HL-60/S4 treated with phorbol 12-myristate 13-acetate at 8.2 ng/mL for 4 days and 3 days (cell line): ENCODE data around the gene EHMT1.
"Not testable (repeated sequence)": the region's sequence is repeated elsewhere in the genome, so short reads cannot be mapped to it uniquely, and the experiment has no call there.

Experiments used
- in situ Hi-C: fragments of 300-500 bp; cut with MboI; formaldehyde crosslinking; loops from 2 replicates; pipeline ENCODE4 v1.15.0; 2022; ENCODE audit warnings: low sequenced_read_pairs

EHMT1 gene

DNA sequence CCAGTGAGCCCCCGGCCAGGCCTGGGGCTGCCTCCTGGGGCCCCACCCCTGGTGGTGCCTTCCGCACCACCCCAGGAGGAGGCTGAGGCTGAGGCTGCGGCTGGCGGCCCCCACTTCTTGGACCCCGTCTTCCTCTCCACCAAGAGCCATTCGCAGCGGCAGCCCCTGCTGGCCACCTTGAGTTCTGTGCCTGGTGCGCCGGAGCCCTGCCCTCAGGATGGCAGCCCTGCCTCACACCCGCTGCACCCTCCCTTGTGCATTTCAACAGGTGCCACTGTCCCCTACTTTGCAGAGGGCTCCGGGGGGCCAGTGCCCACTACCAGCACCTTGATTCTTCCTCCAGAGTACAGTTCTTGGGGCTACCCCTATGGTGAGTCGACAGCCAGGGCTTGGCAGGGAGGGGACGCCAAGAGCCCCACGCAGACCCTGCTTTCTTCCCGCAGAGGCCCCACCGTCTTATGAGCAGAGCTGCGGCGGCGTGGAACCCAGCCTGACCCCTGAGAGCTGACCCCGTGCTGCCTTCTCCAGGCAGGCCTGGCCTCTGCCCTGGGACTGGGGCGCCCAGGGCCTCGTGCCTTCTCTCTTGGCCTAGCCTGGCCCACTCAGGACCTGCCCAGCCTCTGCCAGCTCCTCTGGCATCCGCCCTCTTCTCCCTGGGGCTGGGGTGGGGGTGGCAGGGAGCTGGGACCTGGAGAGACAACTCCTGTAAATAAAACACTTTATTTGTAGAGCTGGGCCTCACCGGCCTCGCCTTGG lies 4.0 kb upstream of the EHMT1 start:
- in situ Hi-C loops = no loop called here

GRCh38 chr9:137615387-137615871 lies 3.4 kb upstream of the EHMT1 start:
- in situ Hi-C loops = no loop called here

- in situ Hi-C loops = no loop called here
These were observed 639 bp downstream of the EHMT1 start for GRCh38 chr9:137619240-137620047.

DNA sequence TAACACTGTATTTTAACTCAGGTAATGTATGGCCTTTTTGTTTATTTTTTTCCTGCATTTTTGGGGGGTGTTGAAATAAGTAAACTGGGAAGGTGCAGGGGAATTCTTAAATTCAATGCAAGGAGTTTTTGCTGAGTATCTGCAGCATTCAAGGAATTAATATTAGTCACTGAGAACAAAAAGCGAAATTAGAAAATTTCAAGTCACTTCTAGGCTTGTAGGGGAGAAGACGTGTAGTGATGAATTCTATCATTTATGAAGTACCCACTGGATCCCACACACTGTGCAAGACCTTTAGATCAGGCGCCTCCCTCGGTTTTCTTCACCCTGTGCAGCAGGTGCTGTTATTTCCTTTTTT lies 1.2 kb downstream of the EHMT1 start:
- in situ Hi-C loops = no loop called here

DNA sequence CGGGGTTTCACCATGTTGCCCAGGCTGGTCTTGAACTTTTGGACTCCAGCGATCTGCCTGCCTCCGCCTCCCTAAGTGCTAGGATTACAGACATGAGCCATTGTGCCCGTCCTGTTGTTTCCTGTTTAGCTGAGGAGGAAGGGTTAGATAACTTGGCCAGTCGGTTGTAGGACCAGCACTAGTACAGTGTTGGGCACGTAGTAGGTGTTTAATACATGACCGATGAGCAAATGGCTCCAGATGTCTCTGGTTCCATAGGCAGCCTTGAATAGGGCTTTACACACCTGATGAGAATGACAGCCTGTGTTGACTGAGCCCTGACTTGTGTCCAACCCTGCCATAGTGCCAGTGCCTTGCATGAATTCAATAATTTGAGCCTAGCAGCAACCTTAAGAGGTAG lies 1.8 kb downstream of the EHMT1 start:
- in situ Hi-C loops = no loop called here

DNA sequence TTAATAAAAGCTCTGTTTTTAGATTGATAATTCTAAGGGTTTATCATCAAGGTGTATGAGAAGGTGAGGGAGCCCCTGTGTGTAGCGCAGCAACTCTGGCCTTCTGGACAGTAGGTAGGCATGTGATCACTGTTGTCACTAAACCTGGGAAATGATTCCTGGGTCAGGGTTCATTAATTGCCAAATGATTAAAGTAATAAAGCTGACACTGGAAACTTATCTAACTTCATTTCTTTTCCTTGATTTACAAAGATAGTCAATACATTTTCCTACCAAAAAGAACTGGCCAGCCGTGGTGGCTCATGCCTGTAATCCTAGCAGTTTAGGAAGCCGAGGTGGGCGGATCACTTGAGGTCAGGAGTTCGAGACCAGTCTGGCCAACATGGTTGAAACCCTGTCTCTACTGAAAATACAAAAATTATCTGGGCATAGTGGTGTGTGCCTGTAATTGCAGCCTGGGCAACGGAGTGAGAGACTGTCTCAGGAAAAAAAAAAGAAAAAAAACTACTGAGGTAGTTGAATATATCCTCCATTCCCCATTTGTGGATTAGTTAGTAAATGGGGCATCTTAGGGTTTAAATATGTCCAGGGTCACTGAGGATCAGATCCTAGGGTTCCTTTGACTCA lies 2.4 kb downstream of the EHMT1 start:
- in situ Hi-C loops = no loop called here

- in situ Hi-C loops = not testable (repeated sequence)
These were observed 3.4 kb downstream of the EHMT1 start for GRCh38 chr9:137622211-137622610.

GRCh38 chr9:137626464-137626863 lies 7.7 kb downstream of the EHMT1 start:
- in situ Hi-C loops = no loop called here

GRCh38 chr9:137627406-137627805 lies 8.6 kb downstream of the EHMT1 start:
- in situ Hi-C loops = not testable (repeated sequence)

DNA sequence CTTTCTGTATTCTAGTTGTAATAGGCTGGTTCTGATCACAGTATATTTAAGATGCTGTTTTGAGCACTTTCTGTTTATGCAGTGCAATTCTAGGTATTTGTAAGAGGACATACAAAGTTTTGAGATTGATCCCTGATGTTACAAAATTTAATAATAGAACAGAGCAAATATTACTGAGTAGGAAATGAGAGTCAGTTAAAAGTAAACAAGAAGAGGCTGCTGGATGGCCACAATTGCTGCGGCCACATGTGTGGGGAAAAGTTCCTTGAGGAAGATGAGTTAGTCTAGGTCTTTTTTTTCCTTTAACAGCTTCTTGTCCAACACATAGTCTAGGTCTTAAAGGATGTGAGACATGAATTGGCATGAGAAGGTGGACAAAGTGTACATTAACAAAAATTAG lies 11.3 kb downstream of the EHMT1 start:
- in situ Hi-C loops = no loop called here

DNA sequence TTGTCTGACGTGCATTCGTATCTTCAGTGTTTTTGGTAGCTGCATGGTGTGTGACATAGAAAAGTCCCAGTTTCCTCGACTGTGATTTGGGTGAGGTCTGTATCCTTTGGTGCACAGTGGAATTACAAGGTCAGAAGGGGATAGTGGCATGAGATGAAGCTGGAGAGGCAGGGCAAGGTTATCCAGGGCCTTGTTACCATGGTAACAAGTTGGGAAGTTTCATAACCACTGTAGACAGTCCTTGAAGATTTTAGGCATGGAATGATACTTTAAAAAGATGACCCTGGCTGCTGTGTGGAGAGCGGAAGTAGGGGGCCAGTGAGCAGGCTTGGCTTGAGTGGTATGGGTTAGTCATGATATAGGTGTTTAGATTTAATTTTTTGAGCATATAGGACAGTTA lies 11.9 kb downstream of the EHMT1 start:
- in situ Hi-C loops = no loop called here

- in situ Hi-C loops = no loop called here
These were observed 12.8 kb downstream of the EHMT1 start for GRCh38 chr9:137631345-137632229.

DNA sequence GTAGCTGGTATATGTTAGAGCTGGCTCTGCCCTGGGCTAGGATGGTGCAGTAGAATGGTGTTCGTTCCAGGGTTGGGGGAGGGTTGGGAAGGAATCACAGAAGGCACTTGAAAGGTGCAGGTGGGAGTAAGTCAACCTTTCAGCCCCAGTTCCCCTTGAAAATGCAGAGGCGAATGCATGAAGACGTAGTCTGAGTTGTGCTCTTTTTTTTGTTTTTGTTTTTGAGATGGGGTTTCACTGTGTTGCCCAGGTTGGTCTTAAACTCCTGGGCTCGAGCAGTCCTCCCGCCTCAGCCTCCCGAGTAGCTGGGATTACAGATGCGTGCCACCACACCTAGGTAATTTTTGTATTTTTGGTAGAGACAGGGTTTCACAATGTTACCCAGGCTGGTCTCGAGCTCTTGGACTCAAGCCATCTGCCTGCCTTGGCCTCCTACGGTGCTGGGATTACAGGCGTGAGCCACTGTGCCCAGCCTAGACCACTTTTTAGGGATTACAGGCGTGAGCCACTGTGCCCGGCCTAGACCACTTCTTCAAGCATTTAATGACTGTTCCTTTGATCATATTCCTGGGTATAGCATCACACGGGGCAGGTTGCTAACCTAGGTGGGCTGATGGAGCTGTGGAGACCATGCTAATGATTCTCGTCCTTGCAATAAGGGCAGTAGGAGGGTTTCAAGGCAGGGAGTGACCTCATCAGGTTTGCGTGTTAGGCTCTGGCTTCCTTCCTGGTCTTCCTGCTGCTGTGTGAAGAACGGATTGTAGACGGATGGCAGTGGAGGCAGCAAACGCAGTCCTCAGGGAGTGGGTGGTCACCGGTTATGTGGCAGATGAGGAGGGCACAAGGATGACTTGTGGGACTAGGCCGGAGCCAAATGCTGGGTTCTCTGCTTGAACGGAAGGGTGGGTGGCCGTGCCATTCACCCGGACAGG lies 13.7 kb downstream of the EHMT1 start:
- in situ Hi-C loops = no loop called here

DNA sequence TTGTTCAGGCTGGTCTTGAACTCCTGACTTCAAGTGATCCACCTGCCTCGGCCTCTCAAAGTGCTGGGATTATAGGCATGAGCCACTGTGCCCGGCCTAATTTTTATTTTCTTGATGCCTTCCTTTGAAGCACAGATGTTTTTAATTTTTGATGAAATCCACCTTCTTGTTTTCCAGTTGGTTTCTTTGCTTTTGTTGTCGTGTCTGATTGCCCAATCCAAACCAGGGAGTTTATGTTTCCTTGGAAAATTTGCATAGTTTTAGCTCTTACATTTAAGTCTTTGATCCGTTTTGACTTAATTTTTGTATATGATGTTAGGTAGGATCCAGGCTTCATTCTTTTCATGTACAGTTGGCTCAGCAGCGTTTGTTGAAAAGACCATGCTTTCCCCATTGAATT lies 15.2 kb downstream of the EHMT1 start:
- in situ Hi-C loops = no loop called here

DNA sequence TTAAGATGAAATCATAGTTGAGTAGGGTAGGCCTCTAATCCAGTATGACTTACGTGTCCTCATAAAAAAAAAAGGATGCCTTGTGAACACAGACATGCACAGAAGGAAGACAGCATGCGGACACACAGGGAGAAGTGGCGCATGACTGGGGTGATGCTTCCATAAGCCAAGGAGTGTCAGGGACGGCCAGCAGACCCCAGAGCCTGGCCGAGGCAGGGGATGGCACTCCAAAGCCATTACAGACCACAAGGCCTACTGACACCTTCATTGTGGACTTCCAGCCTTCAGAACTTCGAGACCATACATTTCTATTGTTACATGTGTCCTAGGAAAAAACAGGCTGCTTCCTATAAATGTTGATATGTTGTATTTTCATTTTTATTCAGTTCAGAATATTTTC lies 19.9 kb downstream of the EHMT1 start:
- in situ Hi-C loops = no loop called here

- in situ Hi-C loops = no loop called here
These were observed 20.7 kb downstream of the EHMT1 start for GRCh38 chr9:137639303-137640051.

DNA sequence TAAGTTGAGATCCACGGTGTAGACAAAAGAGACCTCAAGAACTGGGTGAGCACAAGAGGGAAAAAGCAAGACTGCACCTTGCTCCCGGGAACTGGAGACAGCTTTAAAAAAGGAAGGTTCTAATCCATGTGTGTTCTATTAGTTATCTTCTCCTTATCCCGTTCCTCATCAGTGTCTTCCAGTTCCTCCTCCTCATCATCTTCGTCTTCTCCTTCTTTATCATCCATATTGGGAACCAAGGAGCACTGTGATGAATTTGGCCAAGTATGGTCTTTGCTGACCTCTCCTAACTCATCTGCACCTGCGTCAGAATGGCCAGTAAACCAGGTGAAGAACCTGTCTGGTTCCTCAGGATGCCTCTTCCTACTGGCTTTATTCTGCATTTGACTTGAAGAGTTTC lies 22.1 kb downstream of the EHMT1 start:
- in situ Hi-C loops = no loop called here

GRCh38 chr9:137642118-137642601 lies 23.4 kb downstream of the EHMT1 start:
- in situ Hi-C loops = no loop called here

GRCh38 chr9:137642892-137643291 lies 24.1 kb downstream of the EHMT1 start:
- in situ Hi-C loops = no loop called here
